B cell (primary cell): ENCODE data around the gene SOX8. TPM values are rescaled to one million over a fixed set of nuclear protein-coding genes. Genes with fewer than 3 reads are reported as not detected.

ENCODE experiments used
- ATAC-seq: fragments of 200-7000 bp; cut with Tn5 transposase; one replicate; pipeline ENCODE4 v1.10.0; 2021; ENCODE audit warnings: low read depth, mild to moderate bottlenecking, moderate number of reproducible peaks, moderate library complexity
- CTCF ChIA-PET: fragments of 350-600 bp; sonication (Branson Sonifier 250); formaldehyde crosslinking; loops from one replicate; lab custom pipeline; 2021; ENCODE audit warnings: antibody characterized with exemption, inconsistent platforms; lab: Charles Lee
- POLR2A ChIA-PET: fragments of 350-600 bp; sonication (Branson Sonifier 250); formaldehyde crosslinking; loops from one replicate; lab custom pipeline; 2021; ENCODE audit warnings: antibody characterized with exemption; lab: Charles Lee
- DNase-seq: peaks from one replicate; pipeline ENCODE4 v3.0.0; 2013
- H2AFZ ChIP-seq: 2 replicates; pipeline ENCODE4 v1.6.1; 2012; ENCODE audit warnings: mild to moderate bottlenecking, low read depth, low read length; ENCODE audit not compliant: insufficient read depth, poor library complexity, severe bottlenecking
- H3K27ac ChIP-seq, 2 donors: 1 replicate in 1 of 2; 2 replicates in 1 of 2; pipeline ENCODE4 v1.5.1; 2012 to 2013; ENCODE audit warnings: low read length in 2 of 2, mild to moderate bottlenecking in 2 of 2, moderate library complexity in 1 of 2
- H3K27me3 ChIP-seq, 4 experiments: fragments of 200-600 bp in 1 of 4; sonication (generic) in 1 of 4; replicated peaks in 1 of 4; 1 replicate in 2 of 4; 2 replicates in 2 of 4; pipeline versions ENCODE4 v1.6.1 to v1.7.0; 2013 to 2016; ENCODE audit warnings: low read length in 3 of 4, mild to moderate bottlenecking in 2 of 4, mixed read lengths in 1 of 4, moderate library complexity in 1 of 4; ENCODE audit not compliant: insufficient read depth in 4 of 4, control insufficient read depth in 3 of 4; ENCODE audit errors: control extremely low read depth in 1 of 4
- H3K36me3 ChIP-seq, 2 experiments: replicated peaks in 1 of 2; 1 replicate in 1 of 2; 2 replicates in 1 of 2; pipeline versions ENCODE4 v1.6.1 to v1.7.1; 2013; ENCODE audit warnings: low read length in 1 of 2; ENCODE audit not compliant: insufficient read depth in 2 of 2, control insufficient read depth in 1 of 2; ENCODE audit errors: control extremely low read depth in 1 of 2, extremely low read depth in 1 of 2
- H3K4me1 ChIP-seq, 2 donors: fragments of 200-600 bp in 1 of 2; sonication (generic) in 1 of 2; 1 replicate in 1 of 2; 2 replicates in 1 of 2; pipeline versions ENCODE4 v1.5.1 to v1.6.1; 2013 to 2017; ENCODE audit warnings: low read length in 2 of 2; ENCODE audit not compliant: control insufficient read depth in 2 of 2, insufficient read depth in 2 of 2
- H3K4me2 ChIP-seq: replicated peaks from 2 replicates; pipeline ENCODE3; 2012; ENCODE audit warnings: mild to moderate bottlenecking, low read depth, low read length; ENCODE audit not compliant: poor library complexity, severe bottlenecking
- H3K4me3 ChIP-seq, 5 experiments: fragments of 200-600 bp in 1 of 5; sonication (generic) in 1 of 5; 1 replicate in 3 of 5; 2 replicates in 2 of 5; pipeline versions ENCODE4 v1.5.1 to v1.7.0; 2011 to 2016; ENCODE audit warnings: low read length in 4 of 5, mild to moderate bottlenecking in 4 of 5, low read depth in 2 of 5, control low read depth in 1 of 5, moderate library complexity in 1 of 5; ENCODE audit not compliant: insufficient read depth in 1 of 5; ENCODE audit errors: control extremely low read depth in 1 of 5, extremely low read depth in 1 of 5
- H3K79me2 ChIP-seq: fragments of 200-600 bp; sonication (generic); one replicate; pipeline ENCODE4 v1.6.0; 2016; ENCODE audit warnings: low read length; ENCODE audit not compliant: control insufficient read depth, insufficient read depth
- H3K9ac ChIP-seq: fragments of 200-600 bp; sonication (generic); 2 replicates; pipeline ENCODE4 v1.6.1; 2017; ENCODE audit warnings: mild to moderate bottlenecking, low read length, moderate library complexity
- H3K9me3 ChIP-seq, 3 donors: one replicate each; pipeline versions ENCODE4 v1.6.1 to v1.7.1; 2013; ENCODE audit warnings: low read length in 2 of 3; ENCODE audit not compliant: control insufficient read depth in 2 of 3, insufficient read depth in 1 of 3; ENCODE audit errors: control extremely low read depth in 1 of 3
- H4K20me1 ChIP-seq: 2 replicates; pipeline ENCODE4 v1.6.0; 2012; ENCODE audit warnings: mild to moderate bottlenecking, low read length; ENCODE audit not compliant: insufficient read depth, control insufficient read depth, poor library complexity, severe bottlenecking
- H3K27ac Mint-ChIP-seq: one replicate; pipeline ENCODE4 v1.8.0; 2021; ENCODE audit warnings: mixed read lengths
- H3K27me3 Mint-ChIP-seq: one replicate; pipeline ENCODE4 v1.8.0; 2021; ENCODE audit warnings: mixed read lengths
- H3K4me1 Mint-ChIP-seq: one replicate; pipeline ENCODE4 v1.8.0; 2021; ENCODE audit warnings: mixed read lengths
- H3K4me3 Mint-ChIP-seq: one replicate; pipeline ENCODE4 v1.8.0; 2021; ENCODE audit warnings: mixed read lengths
- H3K9me3 Mint-ChIP-seq: one replicate; pipeline ENCODE4 v1.8.0; 2022; ENCODE audit warnings: mixed read lengths; ENCODE audit not compliant: insufficient read depth
- EZH2 ChIP-seq: IDR thresholded peaks from 2 replicates; pipeline ENCODE4 v1.6.1; 2012; ENCODE audit warnings: borderline replicate concordance, low read depth, mild to moderate bottlenecking, moderate library complexity, low read length; ENCODE audit not compliant: insufficient read depth, poor library complexity, severe bottlenecking
- WGBS: methylation state at CpG from one replicate; pipeline ENCODE4 v1.1.5; 2013; ENCODE audit warnings: missing lambda C conversion rate; ENCODE audit not compliant: insufficient coverage; 5-methylcytosine and 5-hydroxymethylcytosine counted together
- intact Hi-C: fragments of 100-400 bp; cut with micrococcal nuclease; formaldehyde crosslinking; loops from one replicate; pipeline ENCODE4 v1.10.0; 2022
- polyA plus RNA-seq: library from polyadenylated mRNA; depleted of rRNA; stranded (reverse); fragments of >200 nt; gene quantifications from 2 replicates; pipeline ENCODE4 v1.2.3, GENCODE V29; 2012
- total RNA-seq, 2 donors: library from RNA; stranded (reverse); fragments of 120-200 nt in 1 of 2; gene quantifications; 1 replicate in 1 of 2; 2 replicates in 1 of 2; pipeline versions ENCODE4 v1.2.3 to v1.2.4, GENCODE V29; 2013 to 2022
- TF ChIP-seq, protein P1 (sequence below): fragments of 200-600 bp; IDR thresholded peaks from one replicate; pipeline ENCODE4 v1.8.0; 2022; ENCODE audit warnings: antibody characterized with exemption, mild to moderate bottlenecking

SOX8 gene
- total and polyA plus RNA-seq, 2 donors (not counting 1 experiment from before 2014, with no cell fraction given), result 0.03 to 1.2 TPM

- no peak overlapping the region for H3K9ac ChIP-seq
- TF ChIP-seq, protein P1, sequence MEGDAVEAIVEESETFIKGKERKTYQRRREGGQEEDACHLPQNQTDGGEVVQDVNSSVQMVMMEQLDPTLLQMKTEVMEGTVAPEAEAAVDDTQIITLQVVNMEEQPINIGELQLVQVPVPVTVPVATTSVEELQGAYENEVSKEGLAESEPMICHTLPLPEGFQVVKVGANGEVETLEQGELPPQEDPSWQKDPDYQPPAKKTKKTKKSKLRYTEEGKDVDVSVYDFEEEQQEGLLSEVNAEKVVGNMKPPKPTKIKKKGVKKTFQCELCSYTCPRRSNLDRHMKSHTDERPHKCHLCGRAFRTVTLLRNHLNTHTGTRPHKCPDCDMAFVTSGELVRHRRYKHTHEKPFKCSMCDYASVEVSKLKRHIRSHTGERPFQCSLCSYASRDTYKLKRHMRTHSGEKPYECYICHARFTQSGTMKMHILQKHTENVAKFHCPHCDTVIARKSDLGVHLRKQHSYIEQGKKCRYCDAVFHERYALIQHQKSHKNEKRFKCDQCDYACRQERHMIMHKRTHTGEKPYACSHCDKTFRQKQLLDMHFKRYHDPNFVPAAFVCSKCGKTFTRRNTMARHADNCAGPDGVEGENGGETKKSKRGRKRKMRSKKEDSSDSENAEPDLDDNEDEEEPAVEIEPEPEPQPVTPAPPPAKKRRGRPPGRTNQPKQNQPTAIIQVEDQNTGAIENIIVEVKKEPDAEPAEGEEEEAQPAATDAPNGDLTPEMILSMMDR, result no peak
- no peak for TF ChIP-seq EZH2
- ATAC-seq, result no peak
- Mint-ChIP-seq H3K9me3 (no peaks in the 10 kb centered on the region), H3K27me3 (peaks cover 8% of the 10 kb centered on the region), H3K4me3 (no peak overlapping the region), H3K27ac (no peak overlapping the region), H3K4me1 (peaks cover 16% of the 10 kb centered on the region)
- peaks cover 9% of the 10 kb centered on the region for H3K79me2 ChIP-seq
- H3K4me2 ChIP-seq, result no peak overlapping the region
- H3K27ac ChIP-seq, result no peak overlapping the region
- peaks cover 0 to 14% (median 2%) of the 10 kb centered on the region in 4 experiments for H3K27me3 ChIP-seq
- WGBS, result 92% methylated on average over 17 of the region's 17 CpGs
- peaks cover 3% of the 10 kb centered on the region for H4K20me1 ChIP-seq
- POLR2A ChIA-PET, result no interaction called here
- peaks cover 9 to 17% of the 10 kb centered on the region in 2 donors for H3K4me1 ChIP-seq
- H3K4me3 ChIP-seq, result no peak overlapping the region
- CTCF ChIA-PET, result no interaction called here
- no peaks in the 10 kb centered on the region for H3K36me3 ChIP-seq
- DNase-seq, result no peak
- H2AFZ ChIP-seq, result no peak overlapping the region
- peaks cover 0 to 16% (median 0%) of the 10 kb centered on the region in 3 donors for H3K9me3 ChIP-seq
- intact Hi-C loops, result loop anchor here (5.0 kb wide), 1 partner anchor 256 kb away; the partner anchor contains the start of gene METRN
These were observed 8.2 kb upstream of the SOX8 start for GRCh38 chr16:973366-973765.

DNA sequence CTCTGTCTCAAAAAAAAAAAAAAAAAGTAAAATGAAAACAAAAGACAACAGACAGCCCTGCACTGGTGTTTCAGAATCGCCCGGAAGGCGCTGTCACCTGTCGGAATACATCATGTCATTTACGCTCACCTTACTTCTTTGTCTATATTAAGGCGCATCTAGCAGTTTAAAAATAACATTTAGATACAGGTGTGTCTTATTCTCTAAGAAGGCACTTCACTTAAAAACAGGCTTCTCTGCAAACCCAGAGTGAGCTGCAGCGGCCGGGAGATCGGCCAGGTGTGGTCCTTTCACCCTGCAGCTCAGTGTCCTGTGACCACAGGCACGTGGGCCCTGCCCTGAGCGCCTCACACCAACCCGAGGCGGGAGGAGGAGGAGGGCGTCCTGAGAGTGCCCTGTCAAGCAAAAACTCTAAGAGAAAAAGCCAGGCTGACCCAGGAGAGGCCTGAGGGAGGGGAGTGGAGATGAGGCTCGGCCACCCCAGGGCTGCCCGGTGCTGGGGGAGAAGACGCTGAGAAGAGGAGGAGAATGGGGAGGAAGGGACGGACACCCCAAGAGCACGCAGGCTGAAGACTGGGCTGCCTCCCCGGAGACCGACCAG is 7.5 kb upstream of the SOX8 start:
- Histone ChIP-seq H3K9ac (no peak overlapping the region), H3K27me3 (peaks cover 0 to 21% (median 3%) of the 10 kb centered on the region in 4 experiments), H3K4me3 (no peak overlapping the region), H2AFZ (no peak overlapping the region), H3K4me2 (no peak overlapping the region), H3K36me3 (no peaks in the 10 kb centered on the region), H3K4me1 (peaks cover 9 to 17% of the 10 kb centered on the region in 2 donors), H3K79me2 (peaks cover 9% of the 10 kb centered on the region), H4K20me1 (no peaks in the 10 kb centered on the region), H3K9me3 (peaks cover 0 to 20% (median 0%) of the 10 kb centered on the region in 3 donors), H3K27ac (no peak overlapping the region)
- ATAC-seq (no peak), DNase-seq (no peak)
- no peak overlapping the region for H3K4me3 Mint-ChIP-seq
- intact Hi-C loops, result loop anchor here (5.0 kb wide), 1 partner anchor 257 kb away; the partner anchor contains the start of gene METRN
- WGBS, result 80% methylated on average over 19 of the region's 21 CpGs
- TF ChIP-seq EZH2, result no peak
- TF ChIP-seq, protein P1, result no peak
- POLR2A ChIA-PET, result no interaction called here
- H3K27ac Mint-ChIP-seq, result no peak overlapping the region
- peaks cover 11% of the 10 kb centered on the region for H3K4me1 Mint-ChIP-seq
- H3K27me3 Mint-ChIP-seq, result peaks cover 13% of the 10 kb centered on the region
- CTCF ChIA-PET, result no interaction called here
- no peaks in the 10 kb centered on the region for H3K9me3 Mint-ChIP-seq
